ENCODE data around the gene SLC14A1. TPM values are rescaled to one million over a fixed set of nuclear protein-coding genes. Genes with fewer than 3 reads are reported as not detected.

SLC14A1 gene
- total RNA-seq, 1 experiment from 2014 or later, result not detected

DNA sequence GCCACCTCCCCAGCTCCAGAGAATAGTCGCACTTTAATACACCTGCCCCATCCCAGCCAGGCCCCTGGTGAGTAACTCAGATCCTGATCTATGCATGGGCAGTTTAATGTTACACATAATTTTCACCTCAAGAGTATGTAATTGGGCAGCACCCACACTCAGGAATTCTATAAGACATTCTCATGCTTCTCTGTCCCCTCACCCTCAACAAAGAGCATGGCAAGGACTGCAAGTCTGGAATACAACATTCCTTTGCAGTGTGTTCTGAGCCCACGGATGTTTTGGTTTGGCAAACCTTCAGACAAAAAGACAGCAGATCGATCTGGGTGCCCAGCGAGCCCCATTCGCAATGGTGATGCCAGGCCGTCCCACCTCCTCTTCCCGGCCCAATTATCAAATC lies 4.9 kb upstream of the SLC14A1 start:
- DNase-seq (ENCODE audit: extremely low read depth, low read depth), result no peak

- DNase-seq (ENCODE audit: extremely low read depth, low read depth), result peak; percentile 47
These were observed 1.1 kb upstream of the SLC14A1 start for GRCh38 chr18:45722899-45723298.

DNA sequence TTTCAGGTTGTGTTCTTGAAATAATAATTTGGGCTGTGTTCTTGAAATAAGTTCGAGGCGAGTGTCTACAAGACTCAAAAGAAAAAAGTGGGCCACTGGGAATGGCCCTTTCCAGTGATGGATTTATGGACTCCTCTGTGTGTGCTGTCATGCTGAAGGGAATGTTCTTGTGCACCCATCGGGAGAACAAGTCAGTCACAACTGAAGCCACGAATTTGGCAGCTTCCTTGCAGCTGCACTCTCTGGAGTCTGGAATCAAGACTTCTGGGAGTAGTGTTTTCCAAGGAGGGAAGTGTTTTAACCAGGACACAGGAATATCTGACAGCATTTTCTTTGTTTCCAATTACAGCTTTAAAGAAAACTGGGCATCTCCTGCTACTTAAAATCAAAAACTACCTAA lies 620 bp downstream of the SLC14A1 start:
- no peak for DNase-seq (ENCODE audit: extremely low read depth, low read depth)

- DNase-seq (ENCODE audit: extremely low read depth, low read depth), result no peak
These were observed 1.4 kb downstream of the SLC14A1 start for GRCh38 chr18:45725336-45725735.

DNA sequence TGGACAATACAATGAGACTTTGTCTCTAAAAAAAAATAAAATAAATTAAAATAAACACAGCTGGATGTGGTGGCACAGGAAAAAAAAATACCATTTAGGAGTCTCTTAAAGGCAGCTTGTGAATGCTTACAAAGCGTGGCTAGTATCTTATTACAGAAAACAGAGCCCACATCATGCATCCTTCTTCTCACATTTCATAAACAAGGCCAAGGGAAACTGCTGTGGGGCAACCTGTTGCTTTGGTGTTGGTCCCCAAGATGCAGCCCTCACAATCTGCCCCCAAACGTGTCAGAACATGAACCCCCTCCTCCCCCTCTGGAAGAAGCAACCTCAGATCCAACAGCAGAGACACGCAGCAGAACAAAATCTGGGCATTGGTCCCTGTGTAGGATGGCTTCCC lies 2.6 kb downstream of the SLC14A1 start:
- DNase-seq (ENCODE audit: extremely low read depth, low read depth), result no peak

DNA sequence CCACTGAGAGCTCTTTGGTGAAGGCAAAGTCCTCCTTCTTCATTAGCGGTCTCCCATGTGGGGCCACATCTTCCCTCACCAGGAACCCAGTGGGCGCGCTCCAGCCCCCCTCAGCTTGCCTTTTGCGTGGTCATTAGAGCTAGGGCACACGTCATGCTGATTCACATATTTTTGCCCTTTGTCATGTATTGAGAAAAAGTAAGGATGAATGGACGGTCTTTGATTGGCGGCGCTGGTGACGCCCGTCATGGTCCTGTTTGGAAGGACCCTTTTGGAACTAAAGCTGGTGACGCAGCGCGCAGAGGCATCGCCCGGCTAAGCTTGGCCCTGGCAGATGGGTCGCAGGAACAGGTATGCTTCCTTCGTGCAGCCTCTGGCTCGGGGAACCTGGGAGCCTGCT lies 3.1 kb downstream of the SLC14A1 start:
- no peak for DNase-seq (ENCODE audit: extremely low read depth, low read depth)

DNA sequence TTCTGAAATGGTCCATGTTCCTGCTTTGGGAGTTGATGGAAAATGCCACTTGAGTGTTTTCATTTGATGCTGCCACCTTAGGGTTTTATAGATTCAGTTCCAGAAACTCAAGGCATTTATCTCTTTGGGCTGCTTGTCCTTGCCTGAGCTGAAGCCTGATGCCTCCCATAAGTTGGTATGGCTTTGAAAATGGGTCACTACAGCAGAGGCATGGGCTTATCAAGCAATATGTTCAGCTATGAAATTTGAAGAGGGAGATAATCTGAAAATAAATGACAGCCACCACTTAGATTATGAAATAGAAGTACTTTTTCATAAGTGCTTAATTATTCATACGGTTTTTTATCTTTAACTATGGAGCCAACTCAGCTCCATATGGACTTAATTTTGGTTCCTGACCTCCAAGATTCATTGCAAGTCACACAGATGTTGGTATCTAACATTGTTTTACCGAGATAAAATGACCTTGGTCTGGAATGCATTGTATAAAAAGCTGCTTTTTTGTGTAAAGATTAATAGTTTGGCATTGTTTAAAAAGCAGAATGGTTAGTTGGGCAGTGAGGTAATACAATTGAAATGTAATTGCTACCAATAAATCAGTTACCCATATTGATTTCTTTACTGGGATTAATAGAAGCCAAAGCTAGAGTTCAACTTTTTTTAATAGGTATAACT lies 4.5 kb downstream of the SLC14A1 start:
- DNase-seq (ENCODE audit: extremely low read depth, low read depth), result no peak

- DNase-seq (ENCODE audit: extremely low read depth, low read depth), result no peak
These were observed 7.0 kb downstream of the SLC14A1 start for GRCh38 chr18:45730832-45731575.

DNA sequence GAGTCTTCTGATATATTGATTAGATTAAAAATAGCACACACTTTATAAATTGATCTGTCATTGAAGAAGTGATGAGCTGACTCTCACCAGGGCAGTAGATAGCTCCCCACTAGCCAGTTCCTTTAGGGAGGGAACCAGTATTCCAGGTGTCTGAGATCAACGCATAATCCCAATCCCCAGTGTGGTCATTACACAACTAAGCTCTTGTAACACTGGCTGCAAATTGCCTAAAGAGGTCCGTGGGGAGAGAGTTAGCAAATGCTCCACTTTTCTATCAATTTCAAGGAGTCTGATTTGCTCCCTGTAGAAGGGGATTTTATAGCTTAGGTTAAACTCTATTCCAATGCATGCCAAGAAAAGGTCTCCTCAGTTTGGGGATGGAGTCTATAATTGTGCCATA lies 7.7 kb downstream of the SLC14A1 start:
- no peak for DNase-seq (ENCODE audit: extremely low read depth, low read depth)

- no peak for DNase-seq (ENCODE audit: extremely low read depth, low read depth)
These were observed 9.6 kb downstream of the SLC14A1 start for GRCh38 chr18:45733535-45733934.

DNA sequence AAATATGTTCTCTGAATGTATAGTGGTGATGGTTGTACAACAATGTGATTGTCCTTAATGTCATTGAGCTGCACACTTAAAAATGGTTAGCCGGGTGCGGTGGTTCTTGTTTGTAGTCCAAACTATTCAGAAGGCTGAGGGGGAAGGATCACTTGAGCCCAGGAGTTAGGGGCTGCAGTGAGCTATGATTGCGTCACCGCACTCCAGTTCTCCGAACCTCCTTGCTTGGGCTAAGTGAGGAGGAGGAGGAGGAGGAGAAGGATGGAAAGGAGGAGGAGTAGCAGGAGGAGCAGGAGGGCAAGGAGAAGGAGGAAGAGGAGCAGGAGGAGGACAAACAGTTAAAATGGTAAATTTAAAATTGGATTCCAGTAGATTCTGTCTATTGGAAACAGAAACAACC lies 10.5 kb downstream of the SLC14A1 start:
- DNase-seq (ENCODE audit: extremely low read depth, low read depth), result no peak

GRCh38 chr18:45734944-45735343 lies 11.0 kb downstream of the SLC14A1 start:
- DNase-seq (ENCODE audit: extremely low read depth, low read depth), result no peak

- DNase-seq (ENCODE audit: extremely low read depth, low read depth), result no peak
These were observed 14.7 kb downstream of the SLC14A1 start for GRCh38 chr18:45738660-45739059.

DNA sequence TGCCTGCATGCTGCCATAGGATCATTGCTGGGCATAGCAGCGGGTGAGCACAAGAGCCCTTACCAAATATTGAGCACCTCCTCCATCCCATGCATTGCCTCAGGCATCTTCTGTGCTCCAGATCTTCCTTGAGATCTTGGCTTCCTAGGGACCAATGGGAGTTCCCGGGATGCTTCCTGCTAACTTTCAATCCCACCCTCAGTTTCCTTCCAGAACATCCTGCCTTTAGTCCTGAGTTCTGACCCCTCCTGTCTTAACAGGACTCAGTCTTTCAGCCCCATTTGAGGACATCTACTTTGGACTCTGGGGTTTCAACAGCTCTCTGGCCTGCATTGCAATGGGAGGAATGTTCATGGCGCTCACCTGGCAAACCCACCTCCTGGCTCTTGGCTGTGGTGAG lies 15.3 kb downstream of the SLC14A1 start:
- DNase-seq (ENCODE audit: extremely low read depth, low read depth), result no peak

GRCh38 chr18:45739848-45740247 lies 15.9 kb downstream of the SLC14A1 start:
- no peak for DNase-seq (ENCODE audit: extremely low read depth, low read depth)

GRCh38 chr18:45741056-45741455 lies 17.1 kb downstream of the SLC14A1 start:
- DNase-seq (ENCODE audit: extremely low read depth, low read depth), result no peak

DNA sequence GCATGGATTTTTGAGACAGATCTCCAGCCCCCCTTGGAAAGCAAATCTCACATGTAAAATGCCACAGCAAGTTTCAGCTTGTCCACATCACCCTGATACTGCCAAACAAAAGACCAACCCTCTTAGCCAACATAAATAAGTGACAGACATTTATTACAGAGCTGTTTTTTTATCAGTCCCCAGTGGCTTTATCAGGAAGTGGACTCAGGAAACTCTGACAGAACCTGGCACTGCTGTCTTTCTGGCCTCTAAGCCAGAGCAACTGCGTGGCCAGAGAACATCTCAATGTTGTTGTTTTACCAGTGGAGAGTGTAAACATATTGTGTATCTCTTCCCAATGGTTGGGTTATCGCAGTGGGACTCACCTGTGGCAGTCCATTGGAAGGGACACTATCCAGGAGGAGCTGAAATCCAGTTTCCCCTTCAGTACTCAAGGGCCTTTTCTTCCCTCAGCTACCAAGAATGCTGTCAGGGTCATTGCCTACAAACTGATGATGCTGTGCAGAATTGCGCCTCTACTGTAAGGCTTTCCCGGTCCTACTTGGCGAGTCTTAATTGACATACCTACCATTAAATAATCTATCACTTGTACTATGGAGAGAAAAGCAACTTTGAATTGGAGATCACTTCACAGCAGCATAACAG lies 22.0 kb downstream of the SLC14A1 start:
- no peak for DNase-seq (ENCODE audit: extremely low read depth, low read depth)

DNA sequence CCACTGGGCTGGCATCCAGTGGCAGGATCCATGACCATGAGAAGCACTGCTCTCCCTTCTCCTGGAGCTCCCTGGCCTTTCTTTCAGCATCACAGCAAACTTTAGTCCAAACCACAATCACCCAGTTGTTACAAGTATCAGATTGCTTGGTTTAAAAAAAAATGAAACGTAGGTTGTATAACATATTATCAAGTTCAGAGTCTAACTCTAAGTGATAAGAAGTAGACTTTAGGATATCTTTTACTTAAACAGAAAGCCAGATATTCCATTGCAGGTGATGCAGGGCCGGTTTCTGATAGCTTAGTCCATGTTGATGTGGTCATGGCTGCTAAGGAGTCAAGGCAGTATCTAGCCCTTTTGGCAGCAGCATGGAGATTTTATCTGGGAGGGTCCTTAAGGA lies 24.5 kb downstream of the SLC14A1 start:
- DNase-seq (ENCODE audit: extremely low read depth, low read depth), result no peak

- DNase-seq (ENCODE audit: extremely low read depth, low read depth), result no peak
These were observed 26.1 kb downstream of the SLC14A1 start for GRCh38 chr18:45749918-45750689.

DNA sequence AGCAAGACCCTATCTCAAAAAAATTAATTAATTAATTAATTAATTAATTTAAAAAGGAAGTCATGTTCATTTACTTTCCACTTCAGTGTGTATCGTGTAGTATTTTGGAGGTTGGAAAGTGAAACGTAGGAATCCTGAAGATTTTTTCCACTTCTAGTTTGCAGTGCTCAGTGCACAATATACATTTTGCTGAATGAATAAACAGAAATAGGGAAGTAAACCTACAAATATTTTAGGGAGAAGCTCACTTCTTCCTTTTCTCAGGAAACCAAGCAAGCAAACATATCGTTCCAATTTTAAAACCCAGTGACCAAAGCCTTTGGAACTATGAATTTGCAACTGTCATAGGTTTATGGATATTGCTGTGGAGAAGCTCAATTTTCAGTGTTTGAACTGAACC lies 27.8 kb downstream of the SLC14A1 start:
- no peak for DNase-seq (ENCODE audit: extremely low read depth, low read depth)

GRCh38 chr18:45752681-45753080 lies 28.7 kb downstream of the SLC14A1 start:
- DNase-seq (ENCODE audit: extremely low read depth, low read depth), result no peak
